HepG2 (cell line): ENCODE measurements around the gene CDAN1. TPM values are rescaled to one million over a fixed set of nuclear protein-coding genes. Genes with fewer than 3 reads are reported as not detected.
A peak's percentile ranks its signal among the peaks of the same experiment; 100 is the strongest.

Experiments
- ATAC-seq: fragments of 200-7000 bp; cut with Tn5 transposase; 3 replicates; pipeline ENCODE4 v1.9.1; 2020; ENCODE audit warnings: mild to moderate bottlenecking, moderate library complexity
- BruUV-seq: library from RNA; stranded (reverse); fragments of 400-500 nt; replicated peaks from 2 replicates; lab custom pipeline; 2021; lab: Mats Ljungman, UMichigan
- CTCF ChIA-PET: fragments of 300-600 bp; formaldehyde crosslinking; extraction: SDS; loops from one replicate; lab custom pipeline; 2021; ENCODE audit warnings: low total read pairs, inconsistent platforms, low intra/inter-chr PET ratio; lab: Yijun Ruan, JAX
- POLR2A ChIA-PET: fragments of 350-600 bp; sonication (Branson Sonifier 250); formaldehyde crosslinking; loops from one replicate; lab custom pipeline; 2020; ENCODE audit warnings: antibody characterized with exemption, inconsistent platforms; lab: Yijun Ruan, JAX
- DNase-seq: peaks from one replicate; pipeline ENCODE4 v3.0.0-alpha.2; 2015; ENCODE audit warnings: low spot score
- FAIRE-seq: peaks from 3 replicates; lab custom pipeline; 2011; peaks lifted over from hg19 to GRCh38; lab: Jason Lieb, UNC
- H2AFZ ChIP-seq: one replicate; pipeline ENCODE4 v1.6.1; 2011; ENCODE audit warnings: low read length, inconsistent platforms
- H3K27ac ChIP-seq: fragments of 300-600 bp; 3 replicates; pipeline ENCODE4 v1.8.0; 2011; ENCODE audit warnings: mixed run types, mild to moderate bottlenecking, mixed read lengths, low read length, inconsistent platforms; ENCODE audit not compliant: insufficient read depth; ENCODE audit errors: extremely low read length
- H3K27me3 ChIP-seq, 2 experiments: fragments of 200-600 bp in 1 of 2; 2 replicates in 1 of 2; 3 replicates in 1 of 2; pipeline versions ENCODE4 v1.6.0 to v1.8.0; 2011; ENCODE audit warnings: low read length in 2 of 2, mild to moderate bottlenecking in 2 of 2, moderate library complexity in 2 of 2, inconsistent platforms in 1 of 2; ENCODE audit not compliant: insufficient read depth in 2 of 2, control insufficient read depth in 1 of 2
- H3K36me3 ChIP-seq, 2 experiments: fragments of 200-600 bp in 1 of 2; replicated peaks in 1 of 2; 2 replicates in 1 of 2; 3 replicates in 1 of 2; pipeline versions ENCODE4 v1.5.1 to v1.8.0; 2011; ENCODE audit warnings: low read length in 2 of 2, inconsistent platforms in 1 of 2; ENCODE audit not compliant: insufficient read depth in 2 of 2, control insufficient read depth in 1 of 2
- H3K4me1 ChIP-seq: 2 replicates; pipeline ENCODE4 v1.5.1; 2012; ENCODE audit warnings: low read length, inconsistent platforms; ENCODE audit not compliant: insufficient read depth
- H3K4me2 ChIP-seq: 2 replicates; pipeline ENCODE4 v1.6.0; 2011; ENCODE audit warnings: low read depth, low read length, inconsistent platforms
- H3K4me3 ChIP-seq, 3 experiments: fragments of 200-600 bp in 1 of 3; sonication (generic), shearing (Covaris generic) in 1 of 3; replicated peaks in 1 of 3; 2 replicates each; pipeline ENCODE4 v1.5.1; 2011 to 2016; ENCODE audit warnings: low read length in 3 of 3, inconsistent platforms in 2 of 3, low read depth in 2 of 3, mild to moderate bottlenecking in 2 of 3, control low read depth in 1 of 3, mixed read lengths in 1 of 3; ENCODE audit not compliant: insufficient read depth in 1 of 3
- H3K79me2 ChIP-seq: one replicate; pipeline ENCODE4 v1.6.1; 2011; ENCODE audit warnings: low read length, inconsistent platforms; ENCODE audit not compliant: insufficient read depth
- H3K9ac ChIP-seq: 2 replicates; pipeline ENCODE4 v1.6.0; 2011; ENCODE audit warnings: mild to moderate bottlenecking, low read depth, low read length, inconsistent platforms; ENCODE audit not compliant: insufficient read depth
- H3K9me3 ChIP-seq: 2 replicates; pipeline ENCODE4 v1.5.1; 2012; ENCODE audit warnings: mild to moderate bottlenecking, low read length
- H4K20me1 ChIP-seq: 2 replicates; pipeline ENCODE4 v1.6.0; 2011; ENCODE audit warnings: inconsistent platforms, mild to moderate bottlenecking, low read length, moderate library complexity; ENCODE audit not compliant: insufficient read depth
- CTCF ChIP-seq: sonication (generic); formaldehyde crosslinking; IDR thresholded peaks from 2 replicates; pipeline ENCODE4 v1.5.0; 2020; ENCODE audit warnings: mild to moderate bottlenecking, missing genetic modification reagents, moderate library complexity
- IRX3 ChIP-seq: sonication (generic); formaldehyde crosslinking; IDR thresholded peaks from 2 replicates; pipeline ENCODE4 v1.8.1; 2023; ENCODE audit warnings: mild to moderate bottlenecking, low read depth, missing genetic modification reagents, borderline replicate concordance
- KLF15 ChIP-seq: sonication (generic); formaldehyde crosslinking; IDR thresholded peaks from 2 replicates; pipeline ENCODE4 v1.8.1; 2023; ENCODE audit warnings: borderline replicate concordance, mild to moderate bottlenecking, inconsistent platforms, missing genetic modification reagents, mixed read lengths
- POLR2AphosphoS5 ChIP-seq: IDR thresholded peaks from 2 replicates; pipeline ENCODE4 v1.6.1; 2012; ENCODE audit warnings: low read depth, low read length
- ZBED4 ChIP-seq: sonication (generic); formaldehyde crosslinking; IDR thresholded peaks from 2 replicates; pipeline ENCODE4 v1.4.0; 2020; ENCODE audit warnings: missing genetic modification reagents, borderline replicate concordance
- ZFP82 ChIP-seq: sonication (generic); formaldehyde crosslinking; IDR thresholded peaks from 2 replicates; pipeline ENCODE4 v1.5.1; 2020; ENCODE audit warnings: mild to moderate bottlenecking, missing genetic modification reagents, borderline replicate concordance
- ZNF382 ChIP-seq: sonication (generic); formaldehyde crosslinking; IDR thresholded peaks from 2 replicates; pipeline ENCODE4 v1.5.0; 2020; ENCODE audit warnings: missing genetic modification reagents, mild to moderate bottlenecking, borderline replicate concordance
- ZNF839 ChIP-seq: sonication (generic); formaldehyde crosslinking; IDR thresholded peaks from 2 replicates; pipeline ENCODE4 v1.4.0; 2020; ENCODE audit warnings: missing genetic modification reagents, mild to moderate bottlenecking, borderline replicate concordance
- WGBS: methylation state at CpG from one replicate; pipeline ENCODE4 v1.1.6; 2017; ENCODE audit warnings: low lambda C conversion rate; 5-methylcytosine and 5-hydroxymethylcytosine counted together
- in situ Hi-C: cut with HindIII; loops from 2 replicates; pipeline ENCODE4 v1.10.0; 2017; ENCODE audit warnings: low pct_unique_long_range_greater_than_20kb; ENCODE audit not compliant: extremely low pct_ligation_motif_present
- intact Hi-C: fragments of 100-400 bp; cut with micrococcal nuclease; formaldehyde crosslinking; loops from one replicate; pipeline ENCODE4 v1.10.0; 2022; ENCODE audit not compliant: unreplicated experiment
- polyA plus RNA-seq, 8 experiments: library from polyadenylated mRNA; depleted of rRNA in 3 of 8; stranded (reverse) in 7 of 8; unstranded in 1 of 8; fragments of >200 nt; fragmentation: Illumina TruSeq in 4 of 8; extraction: Trizol in 4 of 8; gene quantifications; 2 replicates each; pipeline versions ENCODE4 v1.2.1 to v1.2.3, GENCODE V29; 2011 to 2016; ENCODE audit warnings: low read depth in 4 of 8, missing spikeins in 1 of 8, mixed read lengths in 1 of 8; ENCODE audit not compliant: insufficient read depth in 1 of 8
- total RNA-seq, 5 experiments: library from RNA; depleted of rRNA; stranded (reverse); fragments of >200 nt; fragmentation: Illumina TruSeq; extraction: Trizol; gene quantifications; 2 replicates each; pipeline ENCODE4 v1.2.3, GENCODE V29; 2016; ENCODE audit warnings: low read depth in 1 of 5

Gene CDAN1
- total and polyA plus RNA-seq, 2 of the 13 experiments (the other 11 are each of a cell fraction or from before 2014, with no cell fraction given) = 5.0 to 16.1 TPM

- intact Hi-C loops (no loop called here), in situ Hi-C loops (loop anchor here (25.0 kb wide), 1 partner anchor 488 kb away; the partner anchor contains the start of gene EPB42)
- Histone ChIP-seq H3K79me2 (no peaks in the 10 kb centered on the region), H4K20me1 (no peaks in the 10 kb centered on the region), H3K4me3 (no peak overlapping the region), H3K4me2 (no peak overlapping the region), H3K36me3 (peaks cover 40 to 70% of the 10 kb centered on the region in 2 experiments), H3K9me3 (no peaks in the 10 kb centered on the region)
- 95% methylated on average over 4 of the region's 6 CpGs for whole genome bisulfite sequencing
- POLR2A ChIA-PET = no interaction called here
- FAIRE-seq = no peak
- TF ChIP-seq IRX3 (CRISPR knock-in tag) (no peak), KLF15 (CRISPR knock-in tag) (no peak), ZNF382 (no peak), ZNF839 (CRISPR knock-in tag) (no peak), ZFP82 (CRISPR knock-in tag) (no peak)
- TF ChIP-seq, all 625 proteins: peak for 0
- CTCF ChIA-PET = no interaction called here
- H3K27me3 ChIP-seq = no peaks in the 10 kb centered on the region
- H3K4me1 ChIP-seq = peaks cover 6% of the 10 kb centered on the region; the same call in 1 of the 2 replicates
- ATAC-seq (no peak), DNase-seq (no peak)
- H3K27ac ChIP-seq = no peak overlapping the region
- no TSS peak for BruUV-seq
- no peak overlapping the region for H3K9ac ChIP-seq
- no peak overlapping the region for H2AFZ ChIP-seq
Measured at GRCh38 chr15:42724276-42724675, 12.7 kb downstream of the CDAN1 start.

- Histone ChIP-seq H2AFZ (no peak overlapping the region), H3K4me1 (peaks cover 6% of the 10 kb centered on the region; the same call in 1 of the 2 replicates), H3K36me3 (peaks cover 36 to 64% of the 10 kb centered on the region in 2 experiments), H3K9ac (no peak overlapping the region), H3K79me2 (no peaks in the 10 kb centered on the region), H3K27me3 (no peaks in the 10 kb centered on the region), H3K4me2 (no peak overlapping the region), H3K4me3 (no peak overlapping the region), H3K9me3 (no peaks in the 10 kb centered on the region), H4K20me1 (no peaks in the 10 kb centered on the region), H3K27ac (no peak overlapping the region)
- ATAC-seq (peak; percentile 24; the same call in 1 of the 3 replicates), DNase-seq (peak; percentile 15), FAIRE-seq (no peak)
- POLR2A ChIA-PET = no interaction called here
- in situ Hi-C loops (loop anchor here (25.0 kb wide), 1 partner anchor 489 kb away; the partner anchor contains the start of gene EPB42), intact Hi-C loops (no loop called here)
- TF ChIP-seq POLR2AphosphoS5 (0 out of 2 replicates have a peak, but pooled peaks have one; percentile 6), CTCF (CRISPR knock-in tag) (peak; percentile 29; the same call in 1 of the 2 replicates), ZBED4 (CRISPR knock-in tag) (no peak)
- WGBS = 88% methylated on average over 4 of the region's 4 CpGs
- CTCF ChIA-PET = interaction anchor here (1.7 kb wide), 1 partner anchor 19 kb away, joined by 5 read pairs; no protein-coding TSS in a partner anchor
- BruUV-seq = no TSS peak
Measured at GRCh38 chr15:42723068-42723467, 13.9 kb downstream of the CDAN1 start.
